PFSK-1 (cell line): ENCODE results near the gene ZNF552.

ENCODE experiments used
- POLR2AphosphoS5 ChIP-seq: IDR thresholded peaks from 2 replicates; pipeline ENCODE4 v1.6.1; 2012; ENCODE audit warnings: low read depth, mild to moderate bottlenecking, control low read depth, low read length, moderate library complexity
- REST ChIP-seq, 2 experiments: IDR thresholded peaks; 2 replicates each; pipeline versions ENCODE4 v1.6.1 to v1.8.0; 2011 to 2012; ENCODE audit warnings: low read depth in 2 of 2, low read length in 2 of 2, control low read depth in 1 of 2, inconsistent platforms in 1 of 2, mild to moderate bottlenecking in 1 of 2, moderate library complexity in 1 of 2; ENCODE audit not compliant: insufficient read depth in 1 of 2

GRCh38 chr19:57800696-57801095 lies 14.0 kb downstream of the ZNF552 start:
- TF ChIP-seq REST (IDR thresholded peaks at IDR 0.05; ENCODE audit: insufficient read depth in 1 of 2, low read depth in 2 of 2, low read length in 2 of 2) = no peak
- no peak for TF ChIP-seq POLR2AphosphoS5
